Gastrocnemius medialis (tissue), 4 donors: ENCODE measurements around the gene PHACTR3.

Experiments used
- POLR2A ChIP-seq, 2 donors: fragments of 450-650 bp; IDR thresholded peaks; one replicate each; pipeline ENCODE4 v1.6.1; 2017; ENCODE audit warnings: antibody characterized with exemption in 2 of 2, mild to moderate bottlenecking in 2 of 2, moderate library complexity in 2 of 2
- TF ChIP-seq, protein P1 (sequence below), 5 experiments: fragments of 450-650 bp in 3 of 5; fragments of 200-600 bp in 2 of 5; sonication (generic) in 2 of 5; IDR thresholded peaks in 4 of 5; conservative IDR thresholded peaks in 1 of 5; 1 replicate in 4 of 5; 2 replicates in 1 of 5; pipeline ENCODE4 v1.5.1; 2016 to 2019; ENCODE audit warnings: antibody characterized with exemption in 5 of 5, mild to moderate bottlenecking in 3 of 5, moderate library complexity in 3 of 5

DNA sequence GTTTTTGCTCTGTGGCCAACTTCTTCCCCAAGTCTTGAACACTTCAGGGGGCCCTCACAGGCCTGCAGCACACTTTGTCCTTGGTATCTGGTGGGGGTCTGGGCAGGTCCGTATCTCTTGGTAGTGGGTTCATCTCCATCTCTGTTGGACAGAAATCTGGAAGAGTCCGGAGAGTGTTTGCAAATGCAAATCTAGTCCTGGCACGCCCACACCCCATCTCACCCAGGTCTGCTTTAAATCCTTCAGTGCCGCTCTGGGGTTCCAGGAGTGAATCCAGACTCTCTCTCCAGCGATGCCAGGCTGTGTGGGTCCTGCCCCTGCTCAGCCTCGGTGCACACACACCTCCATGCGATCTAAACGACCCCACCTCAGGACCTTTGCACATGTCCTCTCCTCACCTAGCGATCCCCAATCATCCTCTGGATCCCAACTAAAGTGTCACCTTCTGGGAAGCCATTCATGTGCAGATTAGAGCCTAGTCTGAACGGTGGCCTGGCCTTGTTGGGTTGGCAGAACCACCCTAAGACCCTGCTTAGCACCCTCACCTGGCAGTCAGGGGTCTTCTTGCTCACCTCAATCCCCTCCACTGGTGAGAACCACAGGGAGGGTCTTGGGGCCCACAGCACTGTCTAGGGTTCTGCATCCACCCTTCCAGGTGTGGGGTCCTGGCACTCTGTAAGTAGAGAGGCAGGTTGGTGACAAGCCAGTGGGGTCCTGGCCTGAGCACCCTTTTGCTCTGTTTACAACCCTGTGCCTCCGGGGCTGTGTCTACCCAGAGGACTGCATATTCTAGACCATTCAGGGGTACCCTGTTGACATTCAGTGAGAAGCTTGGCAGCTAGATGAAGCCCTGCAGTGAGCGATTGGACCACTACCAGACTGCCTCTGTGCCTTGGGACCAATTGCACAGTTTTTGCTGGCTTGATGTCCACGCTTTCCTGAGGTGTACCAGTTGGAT, 228.3 kb downstream of the PHACTR3 start:
- TF ChIP-seq POLR2A (IDR thresholded peaks at IDR 0.05), result no peak
- TF ChIP-seq, protein P1, sequence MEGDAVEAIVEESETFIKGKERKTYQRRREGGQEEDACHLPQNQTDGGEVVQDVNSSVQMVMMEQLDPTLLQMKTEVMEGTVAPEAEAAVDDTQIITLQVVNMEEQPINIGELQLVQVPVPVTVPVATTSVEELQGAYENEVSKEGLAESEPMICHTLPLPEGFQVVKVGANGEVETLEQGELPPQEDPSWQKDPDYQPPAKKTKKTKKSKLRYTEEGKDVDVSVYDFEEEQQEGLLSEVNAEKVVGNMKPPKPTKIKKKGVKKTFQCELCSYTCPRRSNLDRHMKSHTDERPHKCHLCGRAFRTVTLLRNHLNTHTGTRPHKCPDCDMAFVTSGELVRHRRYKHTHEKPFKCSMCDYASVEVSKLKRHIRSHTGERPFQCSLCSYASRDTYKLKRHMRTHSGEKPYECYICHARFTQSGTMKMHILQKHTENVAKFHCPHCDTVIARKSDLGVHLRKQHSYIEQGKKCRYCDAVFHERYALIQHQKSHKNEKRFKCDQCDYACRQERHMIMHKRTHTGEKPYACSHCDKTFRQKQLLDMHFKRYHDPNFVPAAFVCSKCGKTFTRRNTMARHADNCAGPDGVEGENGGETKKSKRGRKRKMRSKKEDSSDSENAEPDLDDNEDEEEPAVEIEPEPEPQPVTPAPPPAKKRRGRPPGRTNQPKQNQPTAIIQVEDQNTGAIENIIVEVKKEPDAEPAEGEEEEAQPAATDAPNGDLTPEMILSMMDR (IDR thresholded peaks at IDR 0.05 in 4 of 5, conservative IDR thresholded peaks at IDR 0.05 in 1 of 5), result no peak
